Endodermal cell (in vitro differentiated cells): ENCODE measurements around the gene CTSO. TPM values are rescaled to one million over a fixed set of nuclear protein-coding genes. Genes with fewer than 3 reads are reported as not detected.

Source experiments
- DNase-seq: peaks from one replicate; pipeline ENCODE4 v3.0.0-alpha.2; 2017
- H3K27ac ChIP-seq: 2 replicates; pipeline ENCODE4 v1.5.1; 2013; ENCODE audit warnings: mild to moderate bottlenecking, low read depth, low read length, moderate library complexity
- H3K27me3 ChIP-seq: 2 replicates; pipeline ENCODE4 v1.6.1; 2013; ENCODE audit warnings: mild to moderate bottlenecking, low read length, moderate library complexity; ENCODE audit not compliant: insufficient read depth, control insufficient read depth, poor library complexity, severe bottlenecking
- H3K36me3 ChIP-seq: 2 replicates; pipeline ENCODE4 v1.7.0; 2013; ENCODE audit warnings: mild to moderate bottlenecking, low read length, moderate library complexity; ENCODE audit not compliant: control insufficient read depth, insufficient read depth
- H3K4me1 ChIP-seq: one replicate; pipeline ENCODE4 v1.7.0; 2013; ENCODE audit warnings: low read length; ENCODE audit not compliant: control insufficient read depth, insufficient read depth
- H3K4me3 ChIP-seq: 2 replicates; pipeline ENCODE4 v1.5.1; 2013; ENCODE audit warnings: mild to moderate bottlenecking, low read length, moderate library complexity
- H3K9ac ChIP-seq: 2 replicates; pipeline ENCODE4 v1.6.1; 2013; ENCODE audit warnings: mild to moderate bottlenecking, low read length, moderate library complexity; ENCODE audit not compliant: poor library complexity, severe bottlenecking; ENCODE audit errors: extremely low read depth
- H3K9me3 ChIP-seq: 2 replicates; pipeline ENCODE4 v1.6.1; 2013; ENCODE audit warnings: mild to moderate bottlenecking, low read length, moderate library complexity; ENCODE audit not compliant: control insufficient read depth
- H3K27ac Mint-ChIP-seq: 2 replicates; pipeline ENCODE4 v1.8.0; 2020; ENCODE audit warnings: mixed read lengths
- H3K27me3 Mint-ChIP-seq: 2 replicates; pipeline ENCODE4 v1.8.0; 2021; ENCODE audit warnings: mild to moderate bottlenecking, mixed read lengths; ENCODE audit not compliant: insufficient read depth
- H3K36me3 Mint-ChIP-seq: 2 replicates; pipeline ENCODE4 v1.8.0; 2020; ENCODE audit warnings: low read depth, mixed read lengths
- H3K4me1 Mint-ChIP-seq: 2 replicates; pipeline ENCODE4 v1.8.0; 2020; ENCODE audit warnings: mixed read lengths
- H3K4me3 Mint-ChIP-seq: 2 replicates; pipeline ENCODE4 v1.8.0; 2020; ENCODE audit warnings: mild to moderate bottlenecking, moderate library complexity, mixed read lengths
- H3K9me3 Mint-ChIP-seq: 2 replicates; pipeline ENCODE4 v1.8.0; 2020; ENCODE audit warnings: mild to moderate bottlenecking, mixed read lengths
- WGBS, 2 experiments: methylation state at CpG; one replicate each; pipeline versions ENCODE4 v1.1.5 to v1.1.7; 2013; ENCODE audit warnings: missing lambda C conversion rate in 2 of 2, mixed read lengths in 1 of 2; ENCODE audit not compliant: insufficient coverage in 1 of 2, insufficient read length in 1 of 2; 5-methylcytosine and 5-hydroxymethylcytosine counted together
- total RNA-seq, 2 donors: library from RNA; stranded (reverse); fragmentation: NEBNext Ultra II Directional in 1 of 2; extraction: Animal tissue kit (Norgen Biotek cat#: 25700) in 1 of 2; gene quantifications; 2 replicates in 1 of 2; 3 replicates in 1 of 2; pipeline ENCODE4 v1.2.1, GENCODE V29; 2021
- TF ChIP-seq, protein P1 (sequence below): fragments of 200-600 bp; sonication (generic); conservative IDR thresholded peaks from 2 replicates; pipeline ENCODE4 v1.5.0; 2021; ENCODE audit warnings: antibody characterized with exemption, mild to moderate bottlenecking

The CTSO gene
- total RNA-seq, 2 donors from 2014 or later = 4.2 to 5.4 TPM

DNA sequence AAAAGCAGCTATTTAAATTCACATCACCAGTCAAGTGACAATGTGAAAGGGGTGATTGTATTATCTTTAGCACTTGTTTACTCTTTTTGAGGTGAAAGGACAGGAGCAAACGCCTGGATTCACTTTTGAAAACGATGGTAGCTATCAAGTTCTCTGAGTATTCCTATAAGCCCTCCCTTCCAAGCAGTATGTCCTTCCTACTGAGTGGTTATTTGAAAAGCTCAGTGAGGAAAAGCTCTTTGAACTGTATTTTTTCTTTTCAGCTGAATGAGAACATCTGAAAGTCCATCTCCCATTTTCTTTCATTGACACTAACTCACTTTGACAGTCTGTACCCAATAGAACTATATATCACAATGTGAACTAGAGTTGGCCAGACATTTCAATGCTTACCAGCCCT, 9.1 kb upstream of the CTSO start:
- no peaks in the 10 kb centered on the region for H3K27me3 Mint-ChIP-seq
- peaks cover 3% of the 10 kb centered on the region for H3K4me1 Mint-ChIP-seq
- H3K27me3 ChIP-seq = no peaks in the 10 kb centered on the region
- no peaks in the 10 kb centered on the region for H3K36me3 ChIP-seq
- H3K9me3 Mint-ChIP-seq = no peaks in the 10 kb centered on the region
- no peaks in the 10 kb centered on the region for H3K36me3 Mint-ChIP-seq
- no peak overlapping the region for H3K4me3 Mint-ChIP-seq
- H3K4me3 ChIP-seq = no peak overlapping the region
- no peak overlapping the region for H3K27ac ChIP-seq
- no peak overlapping the region for H3K9ac ChIP-seq
- no peaks in the 10 kb centered on the region for H3K4me1 ChIP-seq
- no peaks in the 10 kb centered on the region for H3K9me3 ChIP-seq
- DNase-seq = no peak
- 69 to 81% methylated on average over 2 of the region's 2 CpGs for WGBS, 2 experiments
- H3K27ac Mint-ChIP-seq = no peak overlapping the region
- TF ChIP-seq, protein P1, sequence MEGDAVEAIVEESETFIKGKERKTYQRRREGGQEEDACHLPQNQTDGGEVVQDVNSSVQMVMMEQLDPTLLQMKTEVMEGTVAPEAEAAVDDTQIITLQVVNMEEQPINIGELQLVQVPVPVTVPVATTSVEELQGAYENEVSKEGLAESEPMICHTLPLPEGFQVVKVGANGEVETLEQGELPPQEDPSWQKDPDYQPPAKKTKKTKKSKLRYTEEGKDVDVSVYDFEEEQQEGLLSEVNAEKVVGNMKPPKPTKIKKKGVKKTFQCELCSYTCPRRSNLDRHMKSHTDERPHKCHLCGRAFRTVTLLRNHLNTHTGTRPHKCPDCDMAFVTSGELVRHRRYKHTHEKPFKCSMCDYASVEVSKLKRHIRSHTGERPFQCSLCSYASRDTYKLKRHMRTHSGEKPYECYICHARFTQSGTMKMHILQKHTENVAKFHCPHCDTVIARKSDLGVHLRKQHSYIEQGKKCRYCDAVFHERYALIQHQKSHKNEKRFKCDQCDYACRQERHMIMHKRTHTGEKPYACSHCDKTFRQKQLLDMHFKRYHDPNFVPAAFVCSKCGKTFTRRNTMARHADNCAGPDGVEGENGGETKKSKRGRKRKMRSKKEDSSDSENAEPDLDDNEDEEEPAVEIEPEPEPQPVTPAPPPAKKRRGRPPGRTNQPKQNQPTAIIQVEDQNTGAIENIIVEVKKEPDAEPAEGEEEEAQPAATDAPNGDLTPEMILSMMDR = no peak

GRCh38 chr4:155961575-155961974, 7.9 kb upstream of the CTSO start:
- H3K27me3 Mint-ChIP-seq = no peaks in the 10 kb centered on the region
- no peak overlapping the region for H3K4me3 ChIP-seq
- no peak for DNase-seq
- no peaks in the 10 kb centered on the region for H3K27me3 ChIP-seq
- no peaks in the 10 kb centered on the region for H3K9me3 ChIP-seq
- peaks cover 6% of the 10 kb centered on the region for H3K4me1 Mint-ChIP-seq
- TF ChIP-seq, protein P1 = no peak
- peaks cover 3% of the 10 kb centered on the region for H3K9me3 Mint-ChIP-seq
- no peak overlapping the region for H3K27ac Mint-ChIP-seq
- H3K27ac ChIP-seq = no peak overlapping the region
- no peak overlapping the region for H3K9ac ChIP-seq
- H3K4me1 ChIP-seq = no peaks in the 10 kb centered on the region
- H3K36me3 Mint-ChIP-seq = peaks cover 2% of the 10 kb centered on the region
- no peaks in the 10 kb centered on the region for H3K36me3 ChIP-seq
- H3K4me3 Mint-ChIP-seq = no peak overlapping the region
- WGBS, 2 experiments = 99% methylated on average over 3 of the region's 4 CpGs; no CpG with 5 or more reads in 1 of the 2 experiments

GRCh38 chr4:155960522-155960921, 6.9 kb upstream of the CTSO start:
- H3K9me3 ChIP-seq = no peaks in the 10 kb centered on the region
- H3K27ac ChIP-seq = no peak overlapping the region
- H3K4me3 ChIP-seq = no peak overlapping the region
- TF ChIP-seq, protein P1 = no peak
- no peak overlapping the region for H3K9ac ChIP-seq
- H3K36me3 ChIP-seq = no peaks in the 10 kb centered on the region
- no peak for DNase-seq
- H3K36me3 Mint-ChIP-seq = peaks cover 3% of the 10 kb centered on the region
- WGBS, 2 experiments = 88 to 100% methylated on average over 3 to 5 of the region's 5 CpGs
- H3K27me3 ChIP-seq = no peaks in the 10 kb centered on the region
- peaks cover 9% of the 10 kb centered on the region for H3K4me1 Mint-ChIP-seq
- no peaks in the 10 kb centered on the region for H3K27me3 Mint-ChIP-seq
- H3K27ac Mint-ChIP-seq = no peak overlapping the region
- H3K9me3 Mint-ChIP-seq = peaks cover 3% of the 10 kb centered on the region
- no peaks in the 10 kb centered on the region for H3K4me1 ChIP-seq
- H3K4me3 Mint-ChIP-seq = no peak overlapping the region
